ENCODE data around the gene SENP1. TPM values are rescaled to one million over a fixed set of nuclear protein-coding genes. Genes with fewer than 3 reads are reported as not detected.

Gene SENP1
- total RNA-seq, 2 donors from 2014 or later = 11.6 to 13.9 TPM

- no peak overlapping the region for H3K27ac ChIP-seq
- H3K4me1 ChIP-seq = no peaks in the 10 kb centered on the region
- no peak overlapping the region for H3K4me3 ChIP-seq
- peaks cover 46% of the 10 kb centered on the region for H3K36me3 ChIP-seq
- H3K27me3 ChIP-seq = no peaks in the 10 kb centered on the region
- no peak for DNase-seq (ENCODE audit: low spot score)
- no peak for TF ChIP-seq CTCF (IDR thresholded peaks at IDR 0.05)
- H3K9me3 ChIP-seq = no peaks in the 10 kb centered on the region
These were observed 20.9 kb downstream of the SENP1 start for GRCh38 chr12:48084841-48085460.

DNA sequence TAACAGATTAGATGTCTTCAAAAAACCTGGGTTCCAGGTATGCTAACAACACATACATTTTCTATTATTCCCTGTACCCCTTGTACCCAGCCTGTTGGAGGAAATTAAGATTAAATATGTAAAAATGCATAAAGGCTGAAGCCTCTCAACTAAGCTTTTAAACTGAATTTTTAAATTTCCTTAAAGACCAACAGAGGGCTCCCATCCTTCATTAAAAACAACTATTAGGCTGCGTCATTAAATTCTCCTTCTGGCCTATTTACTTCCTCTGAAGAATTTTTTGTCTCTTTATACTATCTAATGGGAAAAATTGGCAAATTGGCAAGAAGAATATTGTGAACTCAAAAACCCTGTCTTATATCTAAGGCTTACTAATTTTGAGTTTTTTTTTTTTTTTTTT lies 21.8 kb downstream of the SENP1 start:
- no peak overlapping the region for H3K4me3 ChIP-seq
- peak in 1 of 2 donors; percentile 52 for TF ChIP-seq CTCF (IDR thresholded peaks at IDR 0.05)
- peaks cover 45% of the 10 kb centered on the region for H3K36me3 ChIP-seq
- H3K9me3 ChIP-seq = no peaks in the 10 kb centered on the region
- DNase-seq (ENCODE audit: low spot score) = no peak
- no peaks in the 10 kb centered on the region for H3K4me1 ChIP-seq
- H3K27me3 ChIP-seq = no peaks in the 10 kb centered on the region
- no peak overlapping the region for H3K27ac ChIP-seq

DNA sequence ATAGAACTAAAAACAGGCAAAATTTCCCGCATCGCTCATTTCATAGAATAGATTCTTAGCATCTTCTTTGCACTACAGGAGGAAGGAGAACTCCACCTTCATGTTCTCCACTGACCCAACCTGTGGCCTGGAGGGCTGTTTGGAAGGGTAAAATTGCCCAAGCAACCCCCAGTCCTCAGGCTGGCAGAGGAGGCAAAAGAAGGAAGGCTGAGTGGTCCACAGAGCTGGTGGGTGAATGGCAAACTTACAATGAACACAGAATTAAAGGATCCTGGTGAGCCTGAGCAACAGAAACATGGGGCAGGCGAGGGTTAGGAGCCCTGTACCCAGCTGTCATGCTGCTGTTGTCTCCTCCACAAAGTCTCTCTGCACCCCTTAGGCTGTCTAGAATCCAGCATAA lies 25.1 kb downstream of the SENP1 start:
- H3K36me3 ChIP-seq = peaks cover 20% of the 10 kb centered on the region
- no peak for DNase-seq (ENCODE audit: low spot score)
- no peak for TF ChIP-seq CTCF (IDR thresholded peaks at IDR 0.05)
- H3K9me3 ChIP-seq = no peaks in the 10 kb centered on the region
- no peaks in the 10 kb centered on the region for H3K27me3 ChIP-seq
- H3K27ac ChIP-seq = no peak overlapping the region
- no peak overlapping the region for H3K4me3 ChIP-seq
- H3K4me1 ChIP-seq = no peaks in the 10 kb centered on the region

- Histone ChIP-seq H3K4me1 (no peaks in the 10 kb centered on the region), H3K4me3 (no peak overlapping the region), H3K27ac (no peak overlapping the region), H3K36me3 (peaks cover 18% of the 10 kb centered on the region), H3K9me3 (no peaks in the 10 kb centered on the region), H3K27me3 (no peaks in the 10 kb centered on the region)
- TF ChIP-seq CTCF (IDR thresholded peaks at IDR 0.05) = no peak
- no peak for DNase-seq (ENCODE audit: low spot score)
These were observed 25.6 kb downstream of the SENP1 start for GRCh38 chr12:48080285-48080684.

- no peak overlapping the region for H3K27ac ChIP-seq
- no peaks in the 10 kb centered on the region for H3K4me1 ChIP-seq
- H3K4me3 ChIP-seq = no peak overlapping the region
- TF ChIP-seq CTCF (IDR thresholded peaks at IDR 0.05) = no peak
- peaks cover 20% of the 10 kb centered on the region for H3K36me3 ChIP-seq
- no peaks in the 10 kb centered on the region for H3K9me3 ChIP-seq
- H3K27me3 ChIP-seq = no peaks in the 10 kb centered on the region
- DNase-seq (ENCODE audit: low spot score) = no peak
These were observed 27.0 kb downstream of the SENP1 start for GRCh38 chr12:48078901-48079300.

GRCh38 chr12:48077111-48077510 lies 28.8 kb downstream of the SENP1 start:
- no peak overlapping the region for H3K27ac ChIP-seq
- no peak overlapping the region for H3K4me3 ChIP-seq
- TF ChIP-seq CTCF (IDR thresholded peaks at IDR 0.05) = no peak
- DNase-seq (ENCODE audit: low spot score) = no peak
- no peaks in the 10 kb centered on the region for H3K4me1 ChIP-seq
- H3K9me3 ChIP-seq = no peaks in the 10 kb centered on the region
- H3K27me3 ChIP-seq = no peaks in the 10 kb centered on the region
- peaks cover 24% of the 10 kb centered on the region for H3K36me3 ChIP-seq
